ENCODE data around the gene HMGB3. TPM values are rescaled to one million over a fixed set of nuclear protein-coding genes. Genes with fewer than 3 reads are reported as not detected.

Gene HMGB3
- polyA plus RNA-seq, 1 of the 3 experiments (the other 2 are of a cell fraction), result 11.3 TPM

DNA sequence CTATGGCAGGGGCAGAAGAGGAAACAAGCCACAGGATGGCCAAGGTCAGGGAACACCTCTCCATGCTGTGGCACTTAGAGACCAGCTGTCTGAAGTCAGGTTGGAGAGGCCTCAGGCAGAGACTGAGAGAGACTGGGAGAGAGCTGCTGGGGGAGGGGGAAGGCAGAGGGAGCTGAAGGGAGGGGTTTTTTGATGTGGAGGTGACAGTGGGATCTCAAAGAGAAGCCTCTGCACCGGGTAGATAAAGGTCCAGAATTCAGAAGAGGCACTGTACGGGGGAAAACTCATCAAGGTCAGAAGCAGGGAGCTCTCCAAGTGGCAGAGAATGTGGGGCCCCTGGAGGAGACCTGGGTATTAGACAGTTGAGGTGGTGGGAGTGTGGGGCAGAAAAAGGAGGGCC lies 41.6 kb upstream of the HMGB3 start:
- no peak overlapping the region for H3K4me3 ChIP-seq (ENCODE audit: low read depth in 2 of 2, low read length in 1 of 2)
- no peaks in the 10 kb centered on the region for H3K9me2 ChIP-seq
- H2AFZ ChIP-seq (ENCODE audit: low read depth), result no peak overlapping the region
- H4K20me1 ChIP-seq (ENCODE audit: insufficient read depth), result no peaks in the 10 kb centered on the region
- WGBS (ENCODE audit: low lambda C conversion rate), result 21% methylated on average over 2 of the region's 2 CpGs
- POLR2A ChIA-PET, result no interaction called here
- H3F3A ChIP-seq (replicated peaks; ENCODE audit: insufficient read depth), result no peaks in the 10 kb centered on the region
- H3K27me3 ChIP-seq (ENCODE audit: insufficient read depth), result no peaks in the 10 kb centered on the region; the same call in 1 of the 2 replicates
- no peaks in the 10 kb centered on the region for H3K79me2 ChIP-seq (ENCODE audit: insufficient read depth)
- no peak overlapping the region for H3K27ac ChIP-seq (ENCODE audit: low read depth in 2 of 2, low read length in 1 of 2)
- no peak for DNase-seq
- H3K9ac ChIP-seq, result no peak overlapping the region
- H3K36me3 ChIP-seq (replicated peaks in 1 of 2; ENCODE audit: control insufficient read depth in 1 of 2, insufficient read depth in 2 of 2, low read length in 1 of 2), result no peaks in the 10 kb centered on the region
- H3K9me3 ChIP-seq, result no peaks in the 10 kb centered on the region
- CTCF ChIA-PET, result no interaction called here
- no peaks in the 10 kb centered on the region for H3K4me1 ChIP-seq (ENCODE audit: control insufficient read depth in 1 of 2, insufficient read depth in 2 of 2, low read depth in 1 of 2, low read length in 1 of 2)
- H3K4me2 ChIP-seq, result no peak overlapping the region
- no peak for TF ChIP-seq FOSL2 (IDR thresholded peaks at IDR 0.05; ENCODE audit: borderline replicate concordance, low read depth)
- no peak for TF ChIP-seq YY1 (IDR thresholded peaks at IDR 0.05; ENCODE audit: low read depth)
- no peak for TF ChIP-seq TEAD4 (IDR thresholded peaks at IDR 0.05; ENCODE audit: borderline replicate concordance, insufficient read depth)
- no peak for TF ChIP-seq NFIC (IDR thresholded peaks at IDR 0.05; ENCODE audit: borderline replicate concordance)
- TF ChIP-seq NRF1 (IDR thresholded peaks at IDR 0.05; ENCODE audit: low read depth, low read length), result no peak

DNA sequence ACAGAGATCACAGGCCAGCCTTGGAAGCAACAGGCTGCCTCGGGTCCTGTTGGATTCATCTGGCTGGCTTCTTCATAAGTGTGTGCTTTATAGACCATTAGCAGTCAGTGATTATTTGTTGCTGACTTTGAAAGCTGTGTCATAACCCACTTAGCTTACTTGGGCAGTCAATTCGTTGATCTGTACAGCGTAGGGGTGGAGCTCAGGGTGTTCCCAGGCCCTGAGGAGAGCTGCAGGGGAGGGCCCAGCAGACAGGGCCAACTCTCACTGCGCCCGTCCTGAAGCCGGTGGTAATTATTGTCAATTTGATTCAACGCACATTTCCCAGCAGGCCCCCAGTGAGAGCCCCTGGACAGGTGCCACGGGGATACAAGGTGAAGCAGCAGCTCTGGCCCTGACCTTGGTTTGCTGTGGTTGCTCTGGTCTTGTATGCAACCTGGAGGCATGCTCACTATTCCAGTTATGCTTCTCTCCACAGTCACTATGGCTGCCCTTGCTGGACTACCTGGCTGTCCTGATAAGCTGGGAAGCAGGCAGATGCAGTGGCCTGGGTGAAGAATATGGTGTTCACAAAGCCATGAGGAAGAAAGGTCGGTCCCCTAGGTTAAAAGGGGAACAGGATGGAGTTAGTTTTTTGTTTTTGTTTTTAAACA lies 40.1 kb upstream of the HMGB3 start:
- H3K9ac ChIP-seq, result no peak overlapping the region
- H3K9me3 ChIP-seq, result no peaks in the 10 kb centered on the region
- no peak overlapping the region for H2AFZ ChIP-seq (ENCODE audit: low read depth)
- H3K4me1 ChIP-seq (ENCODE audit: control insufficient read depth in 1 of 2, insufficient read depth in 2 of 2, low read depth in 1 of 2, low read length in 1 of 2), result no peaks in the 10 kb centered on the region
- WGBS (ENCODE audit: low lambda C conversion rate), result 29% methylated on average over 9 of the region's 9 CpGs
- no peaks in the 10 kb centered on the region for H4K20me1 ChIP-seq (ENCODE audit: insufficient read depth)
- no peaks in the 10 kb centered on the region for H3K9me2 ChIP-seq
- no peaks in the 10 kb centered on the region for H3K36me3 ChIP-seq (replicated peaks in 1 of 2; ENCODE audit: control insufficient read depth in 1 of 2, insufficient read depth in 2 of 2, low read length in 1 of 2)
- H3K79me2 ChIP-seq (ENCODE audit: insufficient read depth), result no peaks in the 10 kb centered on the region
- no peak overlapping the region for H3K27ac ChIP-seq (ENCODE audit: low read depth in 2 of 2, low read length in 1 of 2)
- ChIA-PET POLR2A (no interaction called here), CTCF (no interaction called here)
- TF ChIP-seq, protein P1, sequence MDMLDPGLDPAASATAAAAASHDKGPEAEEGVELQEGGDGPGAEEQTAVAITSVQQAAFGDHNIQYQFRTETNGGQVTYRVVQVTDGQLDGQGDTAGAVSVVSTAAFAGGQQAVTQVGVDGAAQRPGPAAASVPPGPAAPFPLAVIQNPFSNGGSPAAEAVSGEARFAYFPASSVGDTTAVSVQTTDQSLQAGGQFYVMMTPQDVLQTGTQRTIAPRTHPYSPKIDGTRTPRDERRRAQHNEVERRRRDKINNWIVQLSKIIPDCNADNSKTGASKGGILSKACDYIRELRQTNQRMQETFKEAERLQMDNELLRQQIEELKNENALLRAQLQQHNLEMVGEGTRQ (IDR thresholded peaks at IDR 0.05; ENCODE audit: borderline replicate concordance, low read depth, low read length), result no peak
- no peak for TF ChIP-seq CHD2 (IDR thresholded peaks at IDR 0.05; ENCODE audit: low read length, partially characterized antibody)
- no peak for TF ChIP-seq GATA2 (CRISPR knock-in tag; IDR thresholded peaks at IDR 0.05)
- TF ChIP-seq TEAD4 (IDR thresholded peaks at IDR 0.05; ENCODE audit: borderline replicate concordance, insufficient read depth), result no peak
- no peak for TF ChIP-seq TCF12 (IDR thresholded peaks at IDR 0.05)
- no peak for TF ChIP-seq YY1 (IDR thresholded peaks at IDR 0.05; ENCODE audit: low read depth)
- no peak for TF ChIP-seq FOXJ3 (CRISPR knock-in tag; IDR thresholded peaks at IDR 0.05)
- no peak for TF ChIP-seq EP300 (IDR thresholded peaks at IDR 0.05; ENCODE audit: borderline replicate concordance in 1 of 2, low read depth in 1 of 2, low read length in 1 of 2)
- TF ChIP-seq JUND (IDR thresholded peaks at IDR 0.05), result no peak
- TF ChIP-seq NFIC (IDR thresholded peaks at IDR 0.05; ENCODE audit: borderline replicate concordance), result no peak
- no peak for TF ChIP-seq EZH2phosphoT487 (IDR thresholded peaks at IDR 0.05; ENCODE audit: borderline replicate concordance, low read depth)
- no peak overlapping the region for H3K4me2 ChIP-seq
- H3K27me3 ChIP-seq (ENCODE audit: insufficient read depth), result no peaks in the 10 kb centered on the region; the same call in 1 of the 2 replicates
- no peak overlapping the region for H3K4me3 ChIP-seq (ENCODE audit: low read depth in 2 of 2, low read length in 1 of 2)
- H3F3A ChIP-seq (replicated peaks; ENCODE audit: insufficient read depth), result no peaks in the 10 kb centered on the region
- DNase-seq, result no peak

Data from SK-N-SH (cell line).